Activated CD4-positive, alpha-beta T cell treated with anti-CD3 and anti-CD28 coated beads, Interleukin-2, amount 50 U/mL, for 48 hours (primary cell): ENCODE measurements around the gene PCDHGA8.
"Not testable (repeated sequence)": the region's sequence is repeated elsewhere in the genome, so short reads cannot be mapped to it uniquely, and the experiment has no call there.

Source experiments
- DNase-seq, 2 experiments: peaks; one replicate each; pipeline ENCODE4 v3.0.0-alpha.2; 2020

PCDHGA8 gene

GRCh38 chr5:141371572-141372475 lies 20.6 kb upstream of the PCDHGA8 start:
- no peak for DNase-seq

- no peak for DNase-seq
Measured at GRCh38 chr5:141373673-141374317, 18.6 kb upstream of the PCDHGA8 start, which contains the start of gene PCDHGA6. TSS of gene PCDHGA6 (plus strand) at chr5:141373891. CDS start at chr5:141374084, 193 bp downstream.

- no peak for DNase-seq
Measured at GRCh38 chr5:141374627-141375026, 17.8 kb upstream of the PCDHGA8 start.

GRCh38 chr5:141375444-141376155 lies 16.8 kb upstream of the PCDHGA8 start:
- DNase-seq = not testable (repeated sequence)

- DNase-seq = no peak
Measured at GRCh38 chr5:141382469-141383294, 9.8 kb upstream of the PCDHGA8 start, which contains the start of gene PCDHGA7. TSS of gene PCDHGA7 (plus strand) at chr5:141382742. CDS start at chr5:141382900, 158 bp downstream.

GRCh38 chr5:141383345-141383744 lies 9.1 kb upstream of the PCDHGA8 start:
- no peak for DNase-seq

- DNase-seq = no peak
Measured at GRCh38 chr5:141384471-141385267, 7.8 kb upstream of the PCDHGA8 start.

GRCh38 chr5:141387557-141388311 lies 4.7 kb upstream of the PCDHGA8 start, which contains the start of gene PCDHGB4:
TSS of gene PCDHGB4 (plus strand) at chr5:141387698. CDS start at chr5:141387885, 187 bp downstream.
- not testable (repeated sequence) for DNase-seq

GRCh38 chr5:141388661-141389060 lies 3.8 kb upstream of the PCDHGA8 start:
- no peak for DNase-seq

- DNase-seq = no peak
Measured at GRCh38 chr5:141389153-141390042, 3.0 kb upstream of the PCDHGA8 start.

GRCh38 chr5:141393267-141393666 lies 834 bp downstream of the PCDHGA8 start:
- DNase-seq = no peak

- not testable (repeated sequence) for DNase-seq
Measured at GRCh38 chr5:141394401-141395187, 2.2 kb downstream of the PCDHGA8 start.

GRCh38 chr5:141397756-141398551 lies 5.5 kb downstream of the PCDHGA8 start, which contains the start of gene PCDHGB5:
TSS of gene PCDHGB5 (plus strand) at chr5:141397947. CDS start at chr5:141398128, 181 bp downstream.
- DNase-seq = peak in 1 of 2 experiments; percentile 36

- DNase-seq = no peak
Measured at GRCh38 chr5:141398608-141399007, 6.2 kb downstream of the PCDHGA8 start.

GRCh38 chr5:141399555-141400258 lies 7.3 kb downstream of the PCDHGA8 start:
- no peak for DNase-seq

GRCh38 chr5:141402553-141403243 lies 10.3 kb downstream of the PCDHGA8 start, which contains the start of gene PCDHGA9:
TSS of gene PCDHGA9 (plus strand) at chr5:141402778. CDS start at chr5:141402953, 175 bp downstream.
- DNase-seq = no peak
